Measurements from ENCODE around the gene ZNF436. TPM values are rescaled to one million over a fixed set of nuclear protein-coding genes. Genes with fewer than 3 reads are reported as not detected.
A peak's percentile ranks its signal among the peaks of the same experiment; 100 is the strongest.

ZNF436 gene
- total and polyA plus RNA-seq, 2 of the 8 experiments (the other 6 are each of a cell fraction or from before 2014, with no cell fraction given): 0.65 to 1.8 TPM

DNA sequence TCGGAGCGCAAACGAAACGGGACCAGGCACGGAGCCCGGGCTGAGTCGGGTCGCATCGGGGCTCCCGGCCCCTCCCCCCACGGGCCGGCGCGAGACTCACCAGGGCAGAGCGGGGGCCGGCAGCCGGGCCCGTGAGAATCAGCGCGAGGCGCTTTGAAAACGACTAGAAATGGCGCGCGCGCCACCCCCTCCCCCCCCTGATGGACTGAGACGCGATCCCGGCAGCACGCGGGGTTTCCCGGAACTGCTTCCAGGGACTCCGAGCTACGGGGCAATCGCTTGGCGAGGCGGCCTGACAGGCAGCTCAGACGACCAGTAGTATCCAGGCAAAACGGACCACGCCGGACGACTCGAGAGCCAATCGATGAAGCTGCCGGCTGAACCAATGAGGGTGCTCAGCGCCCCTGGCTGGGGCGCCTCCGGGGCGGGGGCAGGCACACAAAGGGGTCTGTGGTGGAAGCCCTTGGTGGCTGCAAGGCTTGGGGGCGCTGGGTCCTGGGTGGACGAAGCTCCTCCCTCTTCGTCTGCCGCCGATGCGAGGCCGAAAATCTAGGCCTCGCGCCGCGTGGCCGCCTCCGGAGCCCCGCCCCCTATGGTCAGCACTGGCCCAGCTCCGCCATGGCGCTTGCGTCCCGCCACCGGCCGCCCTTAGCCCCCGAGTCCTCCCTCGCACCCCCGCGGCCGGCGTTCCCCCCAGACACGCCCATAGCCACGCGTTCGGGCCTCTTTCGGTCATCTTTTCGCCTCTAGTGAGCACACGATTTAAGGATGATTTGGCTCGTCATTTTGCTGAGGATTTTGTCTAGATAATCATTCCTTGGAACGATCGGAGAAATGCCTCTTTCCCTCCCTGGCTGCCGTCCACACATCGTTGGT, 25.3 kb downstream of the ZNF436 start, which contains the start of gene HNRNPR:
HNRNPR (minus strand) TSS at position 174 of the 876 bp plus-strand sequence. CDS start 3,276 bp downstream, outside the sequence.
- peaks cover 0 to 8% (median 3%) of the 10 kb centered on the region in 4 experiments; a peak in 1 of 7 replicates for H3K4me1 ChIP-seq (replicated peaks in 1 of 4; ENCODE audit: control insufficient read depth in 3 of 4, insufficient read depth in 4 of 4, low read length in 3 of 4)
- H3K4me2 ChIP-seq (ENCODE audit: insufficient read depth in 1 of 2, low read depth in 2 of 2, low read length in 2 of 2): peak within 1 kb of the TSS; percentile 97 to 99
- WGBS, 2 experiments (ENCODE audit: extremely low coverage in 1 of 2, insufficient coverage in 1 of 2, insufficient read length in 1 of 2, insufficient replicate concordance in 2 of 2, low coverage in 1 of 2, low lambda C conversion rate in 2 of 2, missing lambda C conversion rate in 1 of 2): 1% methylated on average over 49 of the region's 87 CpGs; no CpG with 5 or more reads in 1 of the 2 experiments
- peak within 1 kb of the TSS; percentile 58 for H3K14ac ChIP-seq (ENCODE audit: insufficient read length)
- peak within 1 kb of the TSS; percentile 85 for H3K27ac ChIP-seq (ENCODE audit: low read depth, low read length)
- peak within 1 kb of the TSS; percentile 47 for H2BK120ac ChIP-seq (replicated peaks; ENCODE audit: low read depth, low read length)
- DNase-seq (ENCODE audit: low read depth in 1 of 2, low spot score in 2 of 2) (peak; percentile 99 to 100), FAIRE-seq (peak; percentile 65)
- peaks cover 8% of the 10 kb centered on the region for H3K23me2 ChIP-seq (ENCODE audit: low read depth, low read length)
- peaks cover 38 to 45% of the 10 kb centered on the region in 2 experiments for H3K79me2 ChIP-seq (ENCODE audit: control insufficient read depth in 1 of 2, insufficient read depth in 2 of 2, low read length in 2 of 2)
- no peaks in the 10 kb centered on the region for H3K9me3 ChIP-seq (ENCODE audit: insufficient read depth in 2 of 2, low read depth in 1 of 2, low read length in 1 of 2)
- ChIA-PET POLR2A (ENCODE audit: partially characterized antibody) (interaction anchor here (0.6 to 1.7 kb wide), 36 partner anchors 9 to 372 kb away, joined by 3 to 23 read pairs (median 4); partner anchors contain the start of genes ID3, LACTBL1, RPL11 and TCEA3), CTCF (ENCODE audit: partially characterized antibody) (interaction anchor here (0.8 to 1.4 kb wide), 4 partner anchors 59 to 323 kb away, joined by 3 to 6 read pairs (median 4); no protein-coding TSS in a partner anchor)
- H3K23ac ChIP-seq (ENCODE audit: insufficient read length): peak within 1 kb of the TSS; percentile 18
- peak within 1 kb of the TSS; percentile 94 for H3K56ac ChIP-seq (replicated peaks; ENCODE audit: insufficient read length, low read depth, low read length)
- H3K36me3 ChIP-seq (ENCODE audit: control insufficient read depth in 2 of 4, insufficient read depth in 4 of 4, low read length in 3 of 4): no peaks in the 10 kb centered on the region
- H2AFZ ChIP-seq (ENCODE audit: low read length): peak within 1 kb of the TSS; percentile 99
- peaks cover 15 to 30% of the 10 kb centered on the region in 2 experiments for H4K20me1 ChIP-seq (replicated peaks in 1 of 2; ENCODE audit: control insufficient read depth in 1 of 2, insufficient read depth in 2 of 2, low read length in 2 of 2)
- H3K18ac ChIP-seq (ENCODE audit: extremely low read depth, low read length): peak within 1 kb of the TSS; percentile 79
- H2AK5ac ChIP-seq (ENCODE audit: low read depth, low read length): no peak within 1 kb of the TSS
- peak within 1 kb of the TSS; percentile 93 for H4K91ac ChIP-seq (replicated peaks; ENCODE audit: insufficient read length, low read length)
- H3K27me3 ChIP-seq (replicated peaks in 1 of 4; ENCODE audit: control insufficient read depth in 3 of 4, extremely low read depth in 1 of 4, insufficient read depth in 3 of 4, low read length in 3 of 4): peaks cover 2 to 29% (median 15%) of the 10 kb centered on the region in 4 experiments
- peak within 1 kb of the TSS; percentile 36; the same call in 1 of the 2 replicates for H2BK15ac ChIP-seq (ENCODE audit: low read length)
- no peaks in the 10 kb centered on the region for H3K79me1 ChIP-seq (ENCODE audit: low read depth, low read length)
- H2BK12ac ChIP-seq (ENCODE audit: low read depth, low read length): no peak within 1 kb of the TSS
- peak within 1 kb of the TSS; percentile 83 for H2BK5ac ChIP-seq (ENCODE audit: low read depth, low read length)
- H4K5ac ChIP-seq (ENCODE audit: insufficient read length, low read depth, low read length): peak within 1 kb of the TSS; percentile 82
- peak within 1 kb of the TSS; percentile 73 for H3K4ac ChIP-seq (replicated peaks; ENCODE audit: insufficient read length, low read depth, low read length)
- peak within 1 kb of the TSS; percentile 87 to 91 (median 90) for H3K4me3 ChIP-seq (ENCODE audit: extremely low read depth in 1 of 4, insufficient read depth in 2 of 4, low read depth in 3 of 4, low read length in 4 of 4)
- H4K8ac ChIP-seq (ENCODE audit: extremely low read depth, insufficient read depth, low read length): peak within 1 kb of the TSS; percentile 97; the same call in 1 of the 2 replicates
- H3K9ac ChIP-seq (replicated peaks in 1 of 4; ENCODE audit: extremely low read depth in 1 of 4, low read depth in 3 of 4, low read length in 3 of 4): peak within 1 kb of the TSS; percentile 90 to 98 (median 94)
- H2BK20ac ChIP-seq (ENCODE audit: low read length): no peak within 1 kb of the TSS
- TF ChIP-seq POU5F1 (IDR thresholded peaks at IDR 0.05; ENCODE audit: low read depth, low read length) (no peak), TBP (IDR thresholded peaks at IDR 0.05; ENCODE audit: low read depth, low read length) (peak; percentile 78), EGR1 (IDR thresholded peaks at IDR 0.05; ENCODE audit: borderline replicate concordance, low read depth, low read length) (no peak), BRCA1 (IDR thresholded peaks at IDR 0.05; ENCODE audit: low read depth, low read length) (no peak), KDM1A (IDR thresholded peaks at IDR 0.05; ENCODE audit: borderline replicate concordance, low read length) (no peak), CTBP2 (IDR thresholded peaks at IDR 0.05; ENCODE audit: borderline replicate concordance, insufficient read depth, insufficient read length, low read length) (no peak), SRF (IDR thresholded peaks at IDR 0.05; ENCODE audit: low read depth, low read length) (no peak), SIRT6 (IDR thresholded peaks at IDR 0.05; ENCODE audit: low read length) (no peak), MAFK (IDR thresholded peaks at IDR 0.05; ENCODE audit: low read depth, low read length) (no peak)
- TF ChIP-seq, protein P1, sequence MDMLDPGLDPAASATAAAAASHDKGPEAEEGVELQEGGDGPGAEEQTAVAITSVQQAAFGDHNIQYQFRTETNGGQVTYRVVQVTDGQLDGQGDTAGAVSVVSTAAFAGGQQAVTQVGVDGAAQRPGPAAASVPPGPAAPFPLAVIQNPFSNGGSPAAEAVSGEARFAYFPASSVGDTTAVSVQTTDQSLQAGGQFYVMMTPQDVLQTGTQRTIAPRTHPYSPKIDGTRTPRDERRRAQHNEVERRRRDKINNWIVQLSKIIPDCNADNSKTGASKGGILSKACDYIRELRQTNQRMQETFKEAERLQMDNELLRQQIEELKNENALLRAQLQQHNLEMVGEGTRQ (IDR thresholded peaks at IDR 0.05; ENCODE audit: low read length): no peak
